ENCODE measurements around the gene NRF1. TPM values are rescaled to one million over a fixed set of nuclear protein-coding genes. Genes with fewer than 3 reads are reported as not detected.

NRF1 gene
- total and polyA plus RNA-seq, 2 of the 13 experiments (the other 11 are each of a cell fraction or from before 2014, with no cell fraction given): 9.3 to 10.1 TPM

GRCh38 chr7:129677796-129678195, 66.3 kb downstream of the NRF1 start:
- intact Hi-C loops (cut with micrococcal nuclease; ENCODE audit: unreplicated experiment) (no loop called here), in situ Hi-C loops (cut with HindIII; ENCODE audit: extremely low pct_ligation_motif_present, low pct_unique_long_range_greater_than_20kb) (no loop called here)
- Histone ChIP-seq H3K27me3 (ENCODE audit: control insufficient read depth in 1 of 2, insufficient read depth in 2 of 2, low read length in 2 of 2) (no peaks in the 10 kb centered on the region), H2AFZ (ENCODE audit: low read length) (no peak overlapping the region), H4K20me1 (ENCODE audit: insufficient read depth, low read length) (no peaks in the 10 kb centered on the region), H3K9me3 (ENCODE audit: low read length) (no peaks in the 10 kb centered on the region), H3K36me3 (replicated peaks in 1 of 2; ENCODE audit: control insufficient read depth in 1 of 2, insufficient read depth in 2 of 2, low read length in 2 of 2) (peaks cover 1 to 33% of the 10 kb centered on the region in 2 experiments; a peak in 4 of 5 replicates), H3K9ac (ENCODE audit: insufficient read depth, low read depth, low read length) (no peak overlapping the region), H3K4me2 (ENCODE audit: low read depth, low read length) (no peak overlapping the region), H3K4me3 (replicated peaks in 1 of 3; ENCODE audit: insufficient read depth in 1 of 3, low read depth in 2 of 3, low read length in 3 of 3) (no peak overlapping the region), H3K4me1 (ENCODE audit: insufficient read depth, low read length) (no peaks in the 10 kb centered on the region), H3K79me2 (ENCODE audit: insufficient read depth, low read length) (no peaks in the 10 kb centered on the region), H3K27ac (ENCODE audit: extremely low read length, insufficient read depth, low read length) (no peak overlapping the region)
- ATAC-seq (no peak), FAIRE-seq (no peak), DNase-seq (ENCODE audit: low spot score) (no peak)
- ChIA-PET POLR2A (no interaction called here), CTCF (ENCODE audit: low intra/inter-chr PET ratio, low total read pairs) (no interaction called here)
- no peak for TF ChIP-seq MAFK (conservative IDR thresholded peaks at IDR 0.05 in 1 of 2, IDR thresholded peaks at IDR 0.05 in 1 of 2; ENCODE audit: low read length in 2 of 2)
- TF ChIP-seq GABPB1 (CRISPR knock-in tag; IDR thresholded peaks at IDR 0.05): no peak
- TF ChIP-seq MTA1 (CRISPR knock-in tag; IDR thresholded peaks at IDR 0.05; ENCODE audit: borderline replicate concordance): no peak
- TF ChIP-seq, protein P1, sequence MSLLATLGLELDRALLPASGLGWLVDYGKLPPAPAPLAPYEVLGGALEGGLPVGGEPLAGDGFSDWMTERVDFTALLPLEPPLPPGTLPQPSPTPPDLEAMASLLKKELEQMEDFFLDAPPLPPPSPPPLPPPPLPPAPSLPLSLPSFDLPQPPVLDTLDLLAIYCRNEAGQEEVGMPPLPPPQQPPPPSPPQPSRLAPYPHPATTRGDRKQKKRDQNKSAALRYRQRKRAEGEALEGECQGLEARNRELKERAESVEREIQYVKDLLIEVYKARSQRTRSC (CRISPR knock-in tag; IDR thresholded peaks at IDR 0.05; ENCODE audit: low read depth): no peak
- TF ChIP-seq RORA (CRISPR knock-in tag; IDR thresholded peaks at IDR 0.05): no peak
- TF ChIP-seq U2AF2 (IDR thresholded peaks at IDR 0.05; ENCODE audit: low read depth, low read length): no peak
- TF ChIP-seq TEAD3 (CRISPR knock-in tag; optimal IDR thresholded peaks at IDR 0.05; ENCODE audit: borderline replicate concordance): no peak
- no peak for TF ChIP-seq NFRKB (IDR thresholded peaks at IDR 0.05)
- TF ChIP-seq ZFP90 (CRISPR knock-in tag; IDR thresholded peaks at IDR 0.05; ENCODE audit: borderline replicate concordance): no peak
- TF ChIP-seq ZNF180 (CRISPR knock-in tag; IDR thresholded peaks at IDR 0.05; ENCODE audit: borderline replicate concordance, low read depth): no peak
- 95% methylated on average over 4 of the region's 4 CpGs for WGBS (ENCODE audit: low lambda C conversion rate)
- BruUV-seq (replicated peaks): no TSS peak

DNA sequence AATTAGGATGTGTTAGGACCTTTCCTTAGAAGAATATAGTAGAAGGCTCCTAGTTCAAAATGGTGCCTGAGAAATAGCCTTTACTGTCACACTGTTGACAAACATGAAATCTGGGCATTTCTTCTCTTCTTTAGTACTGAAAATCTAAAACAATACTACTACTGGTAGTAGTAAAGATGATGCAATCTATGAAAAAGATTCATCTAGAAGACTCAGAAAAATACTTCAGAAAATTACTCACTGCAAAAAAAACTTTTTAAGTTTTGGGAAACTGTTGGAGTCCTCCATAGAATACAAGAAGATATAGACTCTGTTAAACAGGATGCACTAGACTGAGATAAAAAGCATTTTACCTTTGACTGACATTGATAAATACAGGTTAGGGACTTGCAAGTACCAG, 67.1 kb downstream of the NRF1 start:
- BruUV-seq (replicated peaks): TSS peak; percentile 37
- ATAC-seq (no peak), DNase-seq (ENCODE audit: low spot score) (no peak), FAIRE-seq (no peak)
- intact Hi-C loops (cut with micrococcal nuclease; ENCODE audit: unreplicated experiment): no loop called here
- Histone ChIP-seq H3K27me3 (ENCODE audit: control insufficient read depth in 1 of 2, insufficient read depth in 2 of 2, low read length in 2 of 2) (no peaks in the 10 kb centered on the region), H3K4me2 (ENCODE audit: low read depth, low read length) (no peak overlapping the region), H3K4me3 (replicated peaks in 1 of 3; ENCODE audit: insufficient read depth in 1 of 3, low read depth in 2 of 3, low read length in 3 of 3) (no peak overlapping the region), H3K4me1 (ENCODE audit: insufficient read depth, low read length) (no peaks in the 10 kb centered on the region), H3K27ac (ENCODE audit: extremely low read length, insufficient read depth, low read length) (no peak overlapping the region), H3K79me2 (ENCODE audit: insufficient read depth, low read length) (no peaks in the 10 kb centered on the region), H3K36me3 (replicated peaks in 1 of 2; ENCODE audit: control insufficient read depth in 1 of 2, insufficient read depth in 2 of 2, low read length in 2 of 2) (peaks cover 1 to 30% of the 10 kb centered on the region in 2 experiments), H3K9me3 (ENCODE audit: low read length) (no peaks in the 10 kb centered on the region), H3K9ac (ENCODE audit: insufficient read depth, low read depth, low read length) (no peak overlapping the region), H4K20me1 (ENCODE audit: insufficient read depth, low read length) (no peaks in the 10 kb centered on the region), H2AFZ (ENCODE audit: low read length) (no peak overlapping the region)
- CTCF ChIA-PET (ENCODE audit: low intra/inter-chr PET ratio, low total read pairs): no interaction called here
- in situ Hi-C loops (cut with HindIII; ENCODE audit: extremely low pct_ligation_motif_present, low pct_unique_long_range_greater_than_20kb): no loop called here
- POLR2A ChIA-PET: no interaction called here
- TF ChIP-seq, protein P2, sequence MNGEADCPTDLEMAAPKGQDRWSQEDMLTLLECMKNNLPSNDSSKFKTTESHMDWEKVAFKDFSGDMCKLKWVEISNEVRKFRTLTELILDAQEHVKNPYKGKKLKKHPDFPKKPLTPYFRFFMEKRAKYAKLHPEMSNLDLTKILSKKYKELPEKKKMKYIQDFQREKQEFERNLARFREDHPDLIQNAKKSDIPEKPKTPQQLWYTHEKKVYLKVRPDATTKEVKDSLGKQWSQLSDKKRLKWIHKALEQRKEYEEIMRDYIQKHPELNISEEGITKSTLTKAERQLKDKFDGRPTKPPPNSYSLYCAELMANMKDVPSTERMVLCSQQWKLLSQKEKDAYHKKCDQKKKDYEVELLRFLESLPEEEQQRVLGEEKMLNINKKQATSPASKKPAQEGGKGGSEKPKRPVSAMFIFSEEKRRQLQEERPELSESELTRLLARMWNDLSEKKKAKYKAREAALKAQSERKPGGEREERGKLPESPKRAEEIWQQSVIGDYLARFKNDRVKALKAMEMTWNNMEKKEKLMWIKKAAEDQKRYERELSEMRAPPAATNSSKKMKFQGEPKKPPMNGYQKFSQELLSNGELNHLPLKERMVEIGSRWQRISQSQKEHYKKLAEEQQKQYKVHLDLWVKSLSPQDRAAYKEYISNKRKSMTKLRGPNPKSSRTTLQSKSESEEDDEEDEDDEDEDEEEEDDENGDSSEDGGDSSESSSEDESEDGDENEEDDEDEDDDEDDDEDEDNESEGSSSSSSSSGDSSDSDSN (CRISPR knock-in tag; IDR thresholded peaks at IDR 0.05): no peak
